Stimulated activated effector memory CD8-positive, alpha-beta T cell treated with anti-CD3 and anti-CD28 coated beads, Interleukin-12 subunit alpha, Interleukin-12 subunit beta, amount 100 ng/mL, for 72 hours (primary cell): ENCODE measurements around the gene RHOBTB1.
A peak's percentile ranks its signal among the peaks of the same experiment; 100 is the strongest.
"Not testable (repeated sequence)": the region's sequence is repeated elsewhere in the genome, so short reads cannot be mapped to it uniquely, and the experiment has no call there.

Experiments used
- ATAC-seq: fragments of 150-1000 bp; cut with Tn5 transposase; 2 replicates; pipeline ENCODE4 v1.10.0; 2021
- DNase-seq, 2 donors: peaks; one replicate each; pipeline ENCODE4 v3.0.0; 2021 to 2022; ENCODE audit warnings: low spot score in 2 of 2
- H3K27ac Mint-ChIP-seq: one replicate; pipeline ENCODE4 v1.8.0; 2022; ENCODE audit warnings: mild to moderate bottlenecking, mixed read lengths
- H3K36me3 Mint-ChIP-seq: one replicate; pipeline ENCODE4 v1.8.0; 2022; ENCODE audit warnings: mild to moderate bottlenecking, mixed read lengths
- H3K4me1 Mint-ChIP-seq: one replicate; pipeline ENCODE4 v1.8.0; 2022; ENCODE audit warnings: mixed read lengths
- H3K4me3 Mint-ChIP-seq: one replicate; pipeline ENCODE4 v1.8.0; 2022; ENCODE audit warnings: mild to moderate bottlenecking, mixed read lengths
- H3K9me3 Mint-ChIP-seq: one replicate; pipeline ENCODE4 v1.8.0; 2022; ENCODE audit warnings: mixed read lengths

Gene RHOBTB1

GRCh38 chr10:60972181-60972580 is 28.2 kb upstream of the RHOBTB1 start:
- H3K9me3 Mint-ChIP-seq, H3K4me1 Mint-ChIP-seq, ATAC-seq: not testable (repeated sequence)

GRCh38 chr10:60970526-60970925 is 26.5 kb upstream of the RHOBTB1 start:
- Mint-ChIP-seq H3K4me1 (peaks cover 6% of the 10 kb centered on the region), H3K9me3 (no peaks in the 10 kb centered on the region), H3K27ac (no peak overlapping the region), H3K4me3 (no peak overlapping the region), H3K36me3 (no peaks in the 10 kb centered on the region)
- DNase-seq (no peak), ATAC-seq (no peak)

More at GRCh38 chr10:60972181-60972580, 28.2 kb upstream of the RHOBTB1 start:
- not testable (repeated sequence) for H3K36me3 Mint-ChIP-seq, H3K4me3 Mint-ChIP-seq, DNase-seq, H3K27ac Mint-ChIP-seq

GRCh38 chr10:60968504-60968903 is 24.5 kb upstream of the RHOBTB1 start:
- Mint-ChIP-seq H3K27ac (no peak overlapping the region), H3K4me3 (no peak overlapping the region)
- DNase-seq: no peak

GRCh38 chr10:60967854-60968484 is 24.0 kb upstream of the RHOBTB1 start:
- H3K36me3 Mint-ChIP-seq: no peaks in the 10 kb centered on the region
- H3K9me3 Mint-ChIP-seq: no peaks in the 10 kb centered on the region
- DNase-seq (no peak), ATAC-seq (no peak)
- no peak overlapping the region for H3K27ac Mint-ChIP-seq
- H3K4me1 Mint-ChIP-seq: peaks cover 6% of the 10 kb centered on the region
- no peak overlapping the region for H3K4me3 Mint-ChIP-seq

More at GRCh38 chr10:60968504-60968903, 24.5 kb upstream of the RHOBTB1 start:
- Mint-ChIP-seq H3K4me1 (peaks cover 6% of the 10 kb centered on the region), H3K36me3 (no peaks in the 10 kb centered on the region), H3K9me3 (no peaks in the 10 kb centered on the region)
- ATAC-seq: peak; percentile 21

- no peak overlapping the region for H3K27ac Mint-ChIP-seq
- DNase-seq (no peak), ATAC-seq (no peak)
- H3K36me3 Mint-ChIP-seq: no peaks in the 10 kb centered on the region
- H3K4me3 Mint-ChIP-seq: no peak overlapping the region
- peaks cover 6% of the 10 kb centered on the region for H3K4me1 Mint-ChIP-seq
- H3K9me3 Mint-ChIP-seq: no peaks in the 10 kb centered on the region
Observed at GRCh38 chr10:60967260-60967659, 23.3 kb upstream of the RHOBTB1 start.

- no peak for ATAC-seq
- Mint-ChIP-seq H3K4me1 (peaks cover 6% of the 10 kb centered on the region), H3K9me3 (no peaks in the 10 kb centered on the region), H3K36me3 (no peaks in the 10 kb centered on the region), H3K27ac (no peak overlapping the region), H3K4me3 (no peak overlapping the region)
- DNase-seq: no peak
Observed at GRCh38 chr10:60965696-60966095, 21.7 kb upstream of the RHOBTB1 start.

- Mint-ChIP-seq H3K4me1 (peaks cover 6% of the 10 kb centered on the region), H3K4me3 (no peak overlapping the region), H3K36me3 (no peaks in the 10 kb centered on the region), H3K27ac (no peak overlapping the region), H3K9me3 (no peaks in the 10 kb centered on the region)
- ATAC-seq: peak; percentile 62
- peak in 1 of 2 donors; percentile 55 for DNase-seq
Observed at GRCh38 chr10:60964257-60965235, 20.6 kb upstream of the RHOBTB1 start.

GRCh38 chr10:60963441-60964256 is 19.7 kb upstream of the RHOBTB1 start:
- no peak overlapping the region for H3K4me3 Mint-ChIP-seq
- peaks cover 6% of the 10 kb centered on the region for H3K4me1 Mint-ChIP-seq
- no peaks in the 10 kb centered on the region for H3K36me3 Mint-ChIP-seq
- no peak for DNase-seq
- ATAC-seq: peak; percentile 40
- no peak overlapping the region for H3K27ac Mint-ChIP-seq
- no peaks in the 10 kb centered on the region for H3K9me3 Mint-ChIP-seq

- Mint-ChIP-seq H3K9me3 (no peaks in the 10 kb centered on the region), H3K27ac (no peak overlapping the region), H3K4me1 (peaks cover under 1% of the 10 kb centered on the region), H3K4me3 (no peak overlapping the region), H3K36me3 (no peaks in the 10 kb centered on the region)
- DNase-seq (no peak), ATAC-seq (no peak)
Observed at GRCh38 chr10:60962946-60963345, 19.0 kb upstream of the RHOBTB1 start.

GRCh38 chr10:60960913-60961312 is 16.9 kb upstream of the RHOBTB1 start:
- Mint-ChIP-seq H3K27ac (no peak overlapping the region), H3K4me1 (no peaks in the 10 kb centered on the region), H3K4me3 (no peak overlapping the region), H3K36me3 (no peaks in the 10 kb centered on the region), H3K9me3 (no peaks in the 10 kb centered on the region)
- ATAC-seq (no peak), DNase-seq (no peak)

- DNase-seq: no peak
- no peaks in the 10 kb centered on the region for H3K9me3 Mint-ChIP-seq
- no peaks in the 10 kb centered on the region for H3K4me1 Mint-ChIP-seq
- no peak overlapping the region for H3K27ac Mint-ChIP-seq
- no peak overlapping the region for H3K4me3 Mint-ChIP-seq
- ATAC-seq: no peak
- no peaks in the 10 kb centered on the region for H3K36me3 Mint-ChIP-seq
Observed at GRCh38 chr10:60960031-60960430, 16.0 kb upstream of the RHOBTB1 start.

GRCh38 chr10:60958892-60959601 is 15.1 kb upstream of the RHOBTB1 start:
- no peak for ATAC-seq
- H3K4me3 Mint-ChIP-seq: no peak overlapping the region
- no peaks in the 10 kb centered on the region for H3K9me3 Mint-ChIP-seq
- H3K4me1 Mint-ChIP-seq: no peaks in the 10 kb centered on the region
- no peak overlapping the region for H3K27ac Mint-ChIP-seq
- H3K36me3 Mint-ChIP-seq: no peaks in the 10 kb centered on the region
- no peak for DNase-seq

- no peaks in the 10 kb centered on the region for H3K9me3 Mint-ChIP-seq
- H3K27ac Mint-ChIP-seq: no peak overlapping the region
- DNase-seq: no peak
- H3K4me1 Mint-ChIP-seq: no peaks in the 10 kb centered on the region
- no peak overlapping the region for H3K4me3 Mint-ChIP-seq
- no peak for ATAC-seq
- no peaks in the 10 kb centered on the region for H3K36me3 Mint-ChIP-seq
Observed at GRCh38 chr10:60957667-60958221, 13.8 kb upstream of the RHOBTB1 start.

- no peak overlapping the region for H3K4me3 Mint-ChIP-seq
- no peak overlapping the region for H3K27ac Mint-ChIP-seq
- no peaks in the 10 kb centered on the region for H3K36me3 Mint-ChIP-seq
- DNase-seq (no peak), ATAC-seq (no peak)
- no peaks in the 10 kb centered on the region for H3K4me1 Mint-ChIP-seq
- no peaks in the 10 kb centered on the region for H3K9me3 Mint-ChIP-seq
Observed at GRCh38 chr10:60955957-60956425, 12.0 kb upstream of the RHOBTB1 start.
